T-helper 1 cell treated with Interleukin-12 subunit alpha and Interleukin-12 subunit beta and Interleukin-4 antibody, amounts not matched to agents 30 ng/mL and 1 ng/mL, for 36 hours (primary cell): Measurements from ENCODE around the gene HOXC5. TPM values are rescaled to one million over a fixed set of nuclear protein-coding genes. Genes with fewer than 3 reads are reported as not detected.
"Not testable (repeated sequence)": the region's sequence is repeated elsewhere in the genome, so short reads cannot be mapped to it uniquely, and the experiment has no call there.

Experiments used
- intact Hi-C: fragments of 100-400 bp; cut with micrococcal nuclease; formaldehyde crosslinking; loops from one replicate; pipeline ENCODE4 v1.15.1; 2024
- total RNA-seq: library from RNA; stranded (reverse); gene quantifications from 2 replicates; pipeline ENCODE4 v1.2.3, GENCODE V29; 2022

HOXC5 gene
- total RNA-seq, 1 donor from 2014 or later = not detected

- intact Hi-C loops = loop anchor here (5.0 kb wide), 1 partner anchor 44 kb away; the partner anchor contains the start of gene HOXC10
Measured at GRCh38 chr12:54030889-54031471, 1.9 kb upstream of the HOXC5 start.

GRCh38 chr12:54031480-54031879 is 1.4 kb upstream of the HOXC5 start:
- intact Hi-C loops = loop anchor here (5.0 kb wide), 1 partner anchor 44 kb away; the partner anchor contains the start of gene HOXC10

GRCh38 chr12:54032086-54032619 is 697 bp upstream of the HOXC5 start:
- intact Hi-C loops = loop anchor here (1.0 to 5.0 kb wide), 6 partner anchors 13 to 169 kb away; partner anchors contain the start of genes HOXC10 and HOXC4

GRCh38 chr12:54033106-54033979 is 493 bp downstream of the HOXC5 start:
- intact Hi-C loops = loop anchor here (2.0 to 5.0 kb wide), 3 partner anchors 15 to 46 kb away; partner anchors contain the start of genes HOXC10 and HOXC4

- intact Hi-C loops = loop anchor here (2.0 to 5.0 kb wide), 3 partner anchors 15 to 47 kb away; partner anchors contain the start of genes HOXC10 and HOXC4
Measured at GRCh38 chr12:54033980-54034784, 1.3 kb downstream of the HOXC5 start.

DNA sequence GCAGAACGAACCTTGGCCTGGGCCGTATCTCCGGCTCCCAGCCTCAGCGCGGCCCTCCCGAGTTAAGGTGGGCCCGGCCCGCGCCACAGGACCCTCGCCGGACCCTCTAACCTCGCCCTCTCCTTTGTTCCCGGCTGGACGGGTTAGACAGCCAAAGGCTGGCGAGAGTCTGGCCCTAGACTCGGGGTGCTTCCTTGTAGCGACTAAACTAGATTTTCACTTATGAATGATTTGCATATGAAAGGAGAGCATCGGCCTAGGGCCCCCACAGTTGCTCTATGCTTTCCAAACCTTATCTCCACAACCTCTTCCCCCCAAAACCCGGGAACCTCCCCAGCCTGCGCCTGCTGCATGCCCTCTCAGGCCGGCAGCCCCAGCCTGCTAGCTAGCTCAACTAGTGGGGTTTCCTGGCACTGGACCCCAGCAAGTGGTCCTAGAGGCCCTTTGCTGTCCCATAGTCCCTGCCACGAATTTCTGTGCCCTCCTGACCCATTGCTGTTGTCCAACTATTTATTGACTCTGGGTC is 2.0 kb downstream of the HOXC5 start:
- intact Hi-C loops = loop anchor here (5.0 kb wide), 1 partner anchor 48 kb away; the partner anchor contains the start of gene HOXC10

GRCh38 chr12:54035568-54036264 is 2.9 kb downstream of the HOXC5 start:
- intact Hi-C loops = no loop called here

DNA sequence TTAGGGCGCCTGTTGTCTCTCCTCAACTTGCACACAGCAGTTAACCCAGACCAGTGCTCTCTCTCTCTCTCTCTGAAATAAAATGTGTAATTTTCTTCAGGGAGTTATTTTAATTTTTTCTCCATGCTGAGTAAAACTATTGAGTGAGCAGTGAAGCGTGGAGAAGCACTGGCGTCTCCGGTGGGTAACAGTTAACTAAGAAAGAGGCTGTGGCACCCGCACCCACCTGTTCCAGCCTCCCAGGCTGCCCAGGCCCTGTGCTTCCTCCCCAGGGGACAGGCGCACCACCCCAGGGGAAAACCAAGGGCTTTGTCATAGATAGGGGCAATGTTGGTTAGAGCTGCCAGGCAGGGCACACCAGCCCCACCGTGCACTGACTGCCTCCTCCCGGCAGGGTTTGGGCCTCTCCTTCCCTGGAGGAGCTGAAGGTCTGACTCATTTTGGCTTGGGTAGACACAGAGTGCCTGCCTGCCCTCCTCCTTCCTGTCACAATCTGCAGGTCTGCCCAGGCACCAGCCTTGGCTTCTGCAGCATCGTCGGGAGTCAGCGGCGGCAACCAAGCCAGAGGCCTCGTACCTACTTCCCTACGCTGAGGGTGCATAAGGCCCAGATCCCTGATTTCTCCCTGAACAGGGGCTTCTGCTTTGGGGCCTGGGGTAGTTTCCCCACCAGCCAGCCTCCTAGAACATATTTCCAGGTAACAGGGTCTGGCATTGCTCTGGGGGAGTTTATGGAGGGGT is 3.9 kb downstream of the HOXC5 start:
- intact Hi-C loops = no loop called here

- intact Hi-C loops = no loop called here
Measured at GRCh38 chr12:54037360-54038283, 4.8 kb downstream of the HOXC5 start.

DNA sequence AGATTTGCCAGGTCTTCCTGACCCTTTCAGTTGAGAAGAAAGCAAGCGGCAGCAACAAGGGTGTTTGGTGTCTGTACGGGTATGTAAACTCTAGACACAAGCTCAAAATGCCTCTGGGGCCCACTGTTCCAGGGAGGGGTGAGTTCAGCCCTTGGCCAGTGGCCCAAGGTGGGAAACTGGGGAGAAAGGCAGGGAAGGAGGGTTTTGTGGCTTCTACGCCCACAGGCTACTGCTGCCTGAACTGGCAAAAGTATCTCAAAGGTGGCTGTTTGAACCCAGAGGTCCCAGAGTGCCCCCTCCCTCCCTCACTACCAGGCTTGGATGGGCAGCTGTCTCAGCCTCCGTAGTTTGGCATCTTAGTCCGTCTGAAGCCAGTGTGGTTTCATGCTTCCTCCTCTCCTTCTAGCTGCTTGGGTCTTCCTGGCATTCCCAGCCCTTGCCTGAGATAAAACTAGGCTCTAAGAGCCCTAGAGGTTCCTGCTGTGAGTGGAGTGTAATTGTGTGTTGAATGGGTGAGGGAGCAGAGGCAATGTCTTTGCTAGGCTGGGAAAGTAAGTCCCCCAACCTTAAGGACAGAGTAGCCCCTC is 5.5 kb downstream of the HOXC5 start:
- intact Hi-C loops = no loop called here

GRCh38 chr12:54038871-54039414 is 6.1 kb downstream of the HOXC5 start:
- intact Hi-C loops = no loop called here

DNA sequence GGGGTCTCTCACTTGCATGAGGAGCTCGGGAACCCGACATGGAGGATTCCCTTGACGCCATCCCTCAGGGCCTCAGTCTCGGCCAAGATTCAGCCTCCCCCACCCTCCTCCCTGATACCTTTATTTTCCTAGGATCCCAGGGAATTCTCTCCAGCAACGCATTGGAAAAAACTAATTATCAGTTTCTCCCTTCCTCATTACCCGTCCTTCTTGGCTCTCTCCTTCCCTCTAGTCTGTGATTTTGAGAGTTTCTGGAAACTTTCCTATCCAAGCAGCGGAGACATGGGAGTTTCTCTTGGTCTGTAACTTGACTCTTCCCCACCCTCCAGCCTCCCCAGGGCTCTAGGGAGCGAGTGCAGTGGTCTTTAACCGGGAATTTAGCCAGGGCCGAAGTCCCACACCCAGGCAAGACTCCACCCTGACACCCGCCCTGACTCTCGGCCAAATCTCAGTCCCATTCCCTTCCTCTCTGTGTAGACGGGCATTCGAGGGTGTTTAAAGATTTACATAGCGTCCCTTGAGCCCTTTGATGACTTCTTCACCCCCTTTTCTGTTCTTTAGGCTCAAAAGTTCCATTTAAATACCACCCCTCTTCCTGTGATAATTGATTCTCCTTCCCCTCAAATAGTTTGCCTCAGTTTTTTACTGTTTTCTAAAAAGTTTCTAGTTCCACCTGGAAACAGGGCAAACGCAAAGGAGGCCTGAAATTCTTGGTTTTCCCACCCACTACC is 6.7 kb downstream of the HOXC5 start:
- intact Hi-C loops = no loop called here

DNA sequence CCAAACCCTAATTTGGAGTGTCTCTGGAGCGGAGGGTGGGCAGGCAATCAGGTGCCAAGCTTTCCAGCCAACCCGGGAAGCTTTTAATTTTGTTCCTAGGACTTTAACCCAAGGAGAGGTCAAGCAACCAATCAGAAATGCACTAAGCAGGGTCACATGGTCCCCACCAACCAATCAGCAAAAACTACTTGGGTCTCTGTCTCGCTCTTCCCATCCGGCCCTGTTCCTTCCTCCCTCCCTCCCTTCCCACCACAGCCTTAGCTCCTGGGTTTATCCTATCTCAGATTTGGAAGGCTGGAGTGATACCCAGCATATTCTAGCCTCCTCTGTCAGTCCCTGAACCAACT is 7.3 kb downstream of the HOXC5 start:
- intact Hi-C loops = no loop called here

GRCh38 chr12:54040648-54041047 is 7.8 kb downstream of the HOXC5 start:
- intact Hi-C loops = no loop called here

GRCh38 chr12:54041097-54041690 is 8.3 kb downstream of the HOXC5 start:
- intact Hi-C loops = no loop called here

DNA sequence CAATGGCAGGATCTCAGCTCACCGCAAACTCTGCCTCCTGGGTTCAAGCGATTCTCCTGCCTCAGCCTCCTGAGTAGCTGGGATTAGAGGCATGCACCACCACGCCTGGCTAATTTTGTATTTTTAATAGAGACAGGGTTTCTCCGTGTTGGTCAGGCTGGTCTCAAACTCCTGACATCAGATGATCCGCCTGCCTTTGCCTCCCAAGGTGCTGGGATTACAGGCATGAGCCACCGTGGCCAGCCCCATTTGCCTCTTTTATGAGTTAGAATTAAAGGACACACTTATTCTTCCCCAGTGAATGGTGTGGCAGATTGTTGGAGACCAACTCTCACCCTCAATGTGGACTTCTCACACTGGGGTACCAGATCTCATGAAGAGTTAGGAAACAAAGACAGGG is 9.2 kb downstream of the HOXC5 start:
- intact Hi-C loops = not testable (repeated sequence)
